Esophagus squamous epithelium (tissue), 4 donors: ENCODE results near the gene ZNF555.
"Not testable (repeated sequence)": the region's sequence is repeated elsewhere in the genome, so short reads cannot be mapped to it uniquely, and the experiment has no call there.

Experiments used
- CTCF ChIP-seq, 6 experiments: fragments of 450-650 bp in 4 of 6; fragments of 200-600 bp in 2 of 6; sonication (generic) in 2 of 6; IDR thresholded peaks; one replicate each; pipeline ENCODE4 v1.5.1; 2016 to 2019; ENCODE audit warnings: antibody characterized with exemption in 6 of 6, mild to moderate bottlenecking in 4 of 6, moderate library complexity in 4 of 6
- POLR2A ChIP-seq, 4 donors: fragments of 450-650 bp; IDR thresholded peaks; one replicate each; pipeline ENCODE4 v1.6.1; 2017; ENCODE audit warnings: antibody characterized with exemption in 4 of 4, mild to moderate bottlenecking in 4 of 4, moderate library complexity in 3 of 4

DNA sequence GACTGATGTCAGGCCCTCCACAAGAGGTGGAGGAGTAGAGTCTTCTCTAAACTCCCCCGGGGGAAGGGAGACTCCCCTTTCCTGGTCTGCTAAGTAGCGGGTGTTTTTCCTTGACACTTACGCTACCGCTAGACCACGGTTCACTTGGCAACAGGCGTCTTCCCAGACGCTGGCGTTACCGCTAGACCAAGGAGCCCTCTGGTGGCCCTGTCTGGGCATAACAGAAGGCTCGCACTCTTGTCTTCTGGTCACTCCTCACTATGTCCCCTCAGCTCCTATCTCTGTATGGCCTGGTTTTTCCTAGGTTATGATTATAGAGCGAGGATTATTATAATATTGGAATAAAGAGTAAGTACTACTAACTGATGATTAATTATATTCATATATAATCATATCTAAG lies 30.9 kb downstream of the ZNF555 start:
- peak in 4 of 6 experiments; percentile 5 to 43 (median 31) for TF ChIP-seq CTCF (IDR thresholded peaks at IDR 0.05)
- TF ChIP-seq POLR2A (IDR thresholded peaks at IDR 0.05) = not testable (repeated sequence)
